ENCODE measurements around the gene MAST4. TPM values are rescaled to one million over a fixed set of nuclear protein-coding genes. Genes with fewer than 3 reads are reported as not detected.

The MAST4 gene
- total and polyA plus RNA-seq, 4 donors = 17.1 to 34.6 (median 21.0) TPM

- WGBS (ENCODE audit: insufficient coverage) = 79% methylated on average over 2 of the region's 3 CpGs
- Histone ChIP-seq H3K9me3 (ENCODE audit: control insufficient read depth, insufficient read depth, low read length) (no peaks in the 10 kb centered on the region), H3K27ac (ENCODE audit: low read depth, low read length) (no peak overlapping the region), H3K4me3 (ENCODE audit: low read depth, low read length) (no peak overlapping the region), H3K27me3 (ENCODE audit: control insufficient read depth, insufficient read depth, low read length) (no peaks in the 10 kb centered on the region), H3K36me3 (ENCODE audit: control insufficient read depth, insufficient read depth, low read length) (no peaks in the 10 kb centered on the region), H3K4me1 (ENCODE audit: control insufficient read depth, insufficient read depth, low read length) (no peaks in the 10 kb centered on the region)
- DNase-seq (ENCODE audit: low read depth in 4 of 6, low spot score in 6 of 6) = no peak
Measured at GRCh38 chr5:66903709-66904108, 307.5 kb downstream of the MAST4 start.

- Histone ChIP-seq H3K4me1 (ENCODE audit: control insufficient read depth, insufficient read depth, low read length) (no peaks in the 10 kb centered on the region), H3K9me3 (ENCODE audit: control insufficient read depth, insufficient read depth, low read length) (no peaks in the 10 kb centered on the region), H3K27ac (ENCODE audit: low read depth, low read length) (no peak overlapping the region), H3K36me3 (ENCODE audit: control insufficient read depth, insufficient read depth, low read length) (no peaks in the 10 kb centered on the region), H3K4me3 (ENCODE audit: low read depth, low read length) (no peak overlapping the region), H3K27me3 (ENCODE audit: control insufficient read depth, insufficient read depth, low read length) (no peaks in the 10 kb centered on the region)
- no CpG with 5 or more reads among the region's 3 CpGs for WGBS (ENCODE audit: insufficient coverage)
- no peak for DNase-seq (ENCODE audit: low read depth in 4 of 6, low spot score in 6 of 6)
Measured at GRCh38 chr5:66904189-66904588, 308.0 kb downstream of the MAST4 start.

DNA sequence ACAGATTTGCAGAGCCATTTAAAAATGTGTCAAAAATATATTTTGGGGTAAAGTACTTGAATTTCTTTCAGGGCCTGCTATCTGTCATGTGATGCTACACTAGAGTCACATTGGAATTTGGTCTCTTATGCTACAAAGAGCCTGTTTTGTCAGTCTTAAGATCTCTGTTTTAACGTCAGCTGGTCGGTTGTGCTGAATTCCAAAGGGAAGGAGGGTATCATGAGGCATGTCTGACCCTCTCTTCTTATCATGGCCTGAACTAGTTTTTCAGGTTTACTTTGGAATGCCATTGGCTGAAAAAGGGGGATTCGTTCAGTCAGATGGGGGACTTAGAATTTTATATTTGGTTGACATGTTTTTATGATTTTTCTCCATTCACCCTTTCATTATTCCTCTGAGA lies 309.8 kb downstream of the MAST4 start:
- H3K4me3 ChIP-seq (ENCODE audit: low read depth, low read length) = no peak overlapping the region
- H3K36me3 ChIP-seq (ENCODE audit: control insufficient read depth, insufficient read depth, low read length) = no peaks in the 10 kb centered on the region
- H3K27ac ChIP-seq (ENCODE audit: low read depth, low read length) = no peak overlapping the region
- H3K9me3 ChIP-seq (ENCODE audit: control insufficient read depth, insufficient read depth, low read length) = no peaks in the 10 kb centered on the region
- DNase-seq (ENCODE audit: low read depth in 4 of 6, low spot score in 6 of 6) = no peak
- no peaks in the 10 kb centered on the region for H3K27me3 ChIP-seq (ENCODE audit: control insufficient read depth, insufficient read depth, low read length)
- no peaks in the 10 kb centered on the region for H3K4me1 ChIP-seq (ENCODE audit: control insufficient read depth, insufficient read depth, low read length)
- WGBS (ENCODE audit: insufficient coverage) = 71% methylated on average over 2 of the region's 3 CpGs

DNA sequence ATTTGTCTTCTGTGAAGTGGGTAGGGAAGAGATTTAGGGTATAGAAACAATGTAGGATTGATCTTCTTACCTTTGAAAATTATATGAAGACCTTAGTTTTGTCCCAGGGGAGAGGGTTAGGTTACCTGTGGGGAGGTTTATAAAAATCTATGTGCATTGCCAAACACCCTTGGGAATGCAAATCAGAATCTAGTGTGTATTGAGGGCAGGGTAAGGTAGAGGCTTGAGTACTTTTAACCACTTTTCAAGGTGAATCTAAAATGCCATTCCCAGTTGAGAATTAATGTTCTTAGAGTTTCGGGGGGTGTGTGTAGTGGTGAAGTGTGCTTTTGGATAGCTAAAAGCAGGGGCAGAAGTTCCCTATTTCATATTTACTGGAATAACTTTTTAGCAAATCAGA lies 312.0 kb downstream of the MAST4 start:
- no peaks in the 10 kb centered on the region for H3K4me1 ChIP-seq (ENCODE audit: control insufficient read depth, insufficient read depth, low read length)
- no peaks in the 10 kb centered on the region for H3K36me3 ChIP-seq (ENCODE audit: control insufficient read depth, insufficient read depth, low read length)
- no CpG with 5 or more reads among the region's 1 CpG for WGBS (ENCODE audit: insufficient coverage)

DNA sequence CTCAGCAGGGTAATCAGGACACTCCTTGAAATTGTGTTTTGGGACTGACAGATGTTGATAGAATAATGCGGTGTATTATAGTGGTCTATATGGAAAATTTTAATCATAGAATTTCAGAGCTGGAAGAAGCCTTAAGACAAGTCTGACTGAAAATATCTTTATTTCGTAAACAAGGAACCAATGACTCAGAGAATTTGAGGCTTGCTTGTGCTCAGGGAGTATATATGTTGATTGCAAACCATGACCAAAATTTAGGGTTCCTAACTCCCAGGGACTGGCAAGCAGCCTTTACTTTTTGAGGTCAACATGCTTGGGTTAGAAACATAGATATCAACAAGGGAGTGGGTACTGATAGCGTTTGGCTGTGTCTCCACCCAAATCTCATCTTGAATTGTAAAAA lies 313.2 kb downstream of the MAST4 start:
- Histone ChIP-seq H3K4me1 (ENCODE audit: control insufficient read depth, insufficient read depth, low read length) (no peaks in the 10 kb centered on the region), H3K9me3 (ENCODE audit: control insufficient read depth, insufficient read depth, low read length) (no peaks in the 10 kb centered on the region), H3K27ac (ENCODE audit: low read depth, low read length) (no peak overlapping the region), H3K4me3 (ENCODE audit: low read depth, low read length) (no peak overlapping the region), H3K36me3 (ENCODE audit: control insufficient read depth, insufficient read depth, low read length) (no peaks in the 10 kb centered on the region), H3K27me3 (ENCODE audit: control insufficient read depth, insufficient read depth, low read length) (no peaks in the 10 kb centered on the region)
- DNase-seq (ENCODE audit: low read depth in 4 of 6, low spot score in 6 of 6) = no peak
- 100% methylated on average over 2 of the region's 3 CpGs for WGBS (ENCODE audit: insufficient coverage)

More for the DNA sequence above, 312.0 kb downstream of the MAST4 start:
- H3K27me3 ChIP-seq (ENCODE audit: control insufficient read depth, insufficient read depth, low read length) = no peaks in the 10 kb centered on the region
- H3K9me3 ChIP-seq (ENCODE audit: control insufficient read depth, insufficient read depth, low read length) = no peaks in the 10 kb centered on the region
- H3K4me3 ChIP-seq (ENCODE audit: low read depth, low read length) = no peak overlapping the region
- no peak overlapping the region for H3K27ac ChIP-seq (ENCODE audit: low read depth, low read length)
- no peak for DNase-seq (ENCODE audit: low read depth in 4 of 6, low spot score in 6 of 6)

GRCh38 chr5:66912787-66913186 lies 316.6 kb downstream of the MAST4 start:
- H3K4me1 ChIP-seq (ENCODE audit: control insufficient read depth, insufficient read depth, low read length) = no peaks in the 10 kb centered on the region
- no peak for DNase-seq (ENCODE audit: low read depth in 4 of 6, low spot score in 6 of 6)

GRCh38 chr5:66915531-66915930 lies 319.3 kb downstream of the MAST4 start:
- no peak overlapping the region for H3K4me3 ChIP-seq (ENCODE audit: low read depth, low read length)
- no peak overlapping the region for H3K27ac ChIP-seq (ENCODE audit: low read depth, low read length)
- 83% methylated on average over 4 of the region's 7 CpGs for WGBS (ENCODE audit: insufficient coverage)
- H3K27me3 ChIP-seq (ENCODE audit: control insufficient read depth, insufficient read depth, low read length) = no peaks in the 10 kb centered on the region
- H3K9me3 ChIP-seq (ENCODE audit: control insufficient read depth, insufficient read depth, low read length) = no peaks in the 10 kb centered on the region
- no peaks in the 10 kb centered on the region for H3K36me3 ChIP-seq (ENCODE audit: control insufficient read depth, insufficient read depth, low read length)
- no peak for DNase-seq (ENCODE audit: low read depth in 4 of 6, low spot score in 6 of 6)
- no peaks in the 10 kb centered on the region for H3K4me1 ChIP-seq (ENCODE audit: control insufficient read depth, insufficient read depth, low read length)

More at GRCh38 chr5:66912787-66913186, 316.6 kb downstream of the MAST4 start:
- no peaks in the 10 kb centered on the region for H3K9me3 ChIP-seq (ENCODE audit: control insufficient read depth, insufficient read depth, low read length)
- no peaks in the 10 kb centered on the region for H3K36me3 ChIP-seq (ENCODE audit: control insufficient read depth, insufficient read depth, low read length)
- H3K27me3 ChIP-seq (ENCODE audit: control insufficient read depth, insufficient read depth, low read length) = no peaks in the 10 kb centered on the region
- no peak overlapping the region for H3K27ac ChIP-seq (ENCODE audit: low read depth, low read length)
- no peak overlapping the region for H3K4me3 ChIP-seq (ENCODE audit: low read depth, low read length)

DNA sequence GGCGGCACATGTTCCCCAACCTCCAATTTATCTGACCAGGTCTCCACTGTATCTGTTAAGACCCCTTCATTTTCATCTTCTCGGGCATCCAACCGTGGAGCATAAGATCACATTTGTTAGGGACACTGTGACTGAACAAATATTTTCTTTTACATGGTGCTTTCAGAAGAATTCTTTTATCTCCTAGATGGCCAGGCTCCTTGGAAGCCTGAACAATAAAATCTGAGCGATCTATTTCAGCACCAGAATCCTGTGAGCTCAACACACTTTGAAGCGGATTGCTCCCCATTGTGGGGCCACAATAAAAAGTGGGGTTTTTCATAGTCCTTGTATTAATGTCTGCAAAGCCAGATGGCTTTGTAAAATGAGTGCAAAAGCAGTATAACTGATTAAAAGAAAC lies 326.7 kb downstream of the MAST4 start:
- Histone ChIP-seq H3K4me3 (ENCODE audit: low read depth, low read length) (no peak overlapping the region), H3K36me3 (ENCODE audit: control insufficient read depth, insufficient read depth, low read length) (no peaks in the 10 kb centered on the region), H3K27me3 (ENCODE audit: control insufficient read depth, insufficient read depth, low read length) (no peaks in the 10 kb centered on the region), H3K4me1 (ENCODE audit: control insufficient read depth, insufficient read depth, low read length) (no peaks in the 10 kb centered on the region), H3K27ac (ENCODE audit: low read depth, low read length) (no peak overlapping the region), H3K9me3 (ENCODE audit: control insufficient read depth, insufficient read depth, low read length) (no peaks in the 10 kb centered on the region)
- DNase-seq (ENCODE audit: low read depth in 4 of 6, low spot score in 6 of 6) = peak in 1 of 6 donors; percentile 15
- WGBS (ENCODE audit: insufficient coverage) = 67% methylated on average over 1 of the region's 5 CpGs

- WGBS (ENCODE audit: insufficient coverage) = no CpG with 5 or more reads among the region's 1 CpG
- Histone ChIP-seq H3K4me3 (ENCODE audit: low read depth, low read length) (no peak overlapping the region), H3K27ac (ENCODE audit: low read depth, low read length) (no peak overlapping the region), H3K36me3 (ENCODE audit: control insufficient read depth, insufficient read depth, low read length) (no peaks in the 10 kb centered on the region), H3K4me1 (ENCODE audit: control insufficient read depth, insufficient read depth, low read length) (no peaks in the 10 kb centered on the region), H3K27me3 (ENCODE audit: control insufficient read depth, insufficient read depth, low read length) (no peaks in the 10 kb centered on the region), H3K9me3 (ENCODE audit: control insufficient read depth, insufficient read depth, low read length) (no peaks in the 10 kb centered on the region)
- DNase-seq (ENCODE audit: low read depth in 4 of 6, low spot score in 6 of 6) = no peak
Measured at GRCh38 chr5:66923457-66923856, 327.3 kb downstream of the MAST4 start.

- no peaks in the 10 kb centered on the region for H3K9me3 ChIP-seq (ENCODE audit: control insufficient read depth, insufficient read depth, low read length)
- DNase-seq (ENCODE audit: low read depth in 4 of 6, low spot score in 6 of 6) = no peak
- no peaks in the 10 kb centered on the region for H3K27me3 ChIP-seq (ENCODE audit: control insufficient read depth, insufficient read depth, low read length)
- H3K27ac ChIP-seq (ENCODE audit: low read depth, low read length) = no peak overlapping the region
- no peaks in the 10 kb centered on the region for H3K4me1 ChIP-seq (ENCODE audit: control insufficient read depth, insufficient read depth, low read length)
- no peak overlapping the region for H3K4me3 ChIP-seq (ENCODE audit: low read depth, low read length)
- H3K36me3 ChIP-seq (ENCODE audit: control insufficient read depth, insufficient read depth, low read length) = no peaks in the 10 kb centered on the region
Measured at GRCh38 chr5:66923922-66924321, 327.7 kb downstream of the MAST4 start.
